GM12873 (cell line): Measurements from ENCODE around the gene FAM170B.

Experiments used
- TF ChIP-seq, protein P1 (sequence below): IDR thresholded peaks from 2 replicates; pipeline ENCODE4 v1.5.1; 2012; ENCODE audit warnings: low read depth, mild to moderate bottlenecking, moderate library complexity, low read length, control low read depth; ENCODE audit not compliant: insufficient read depth; ENCODE audit errors: missing control alignments

The FAM170B gene

DNA sequence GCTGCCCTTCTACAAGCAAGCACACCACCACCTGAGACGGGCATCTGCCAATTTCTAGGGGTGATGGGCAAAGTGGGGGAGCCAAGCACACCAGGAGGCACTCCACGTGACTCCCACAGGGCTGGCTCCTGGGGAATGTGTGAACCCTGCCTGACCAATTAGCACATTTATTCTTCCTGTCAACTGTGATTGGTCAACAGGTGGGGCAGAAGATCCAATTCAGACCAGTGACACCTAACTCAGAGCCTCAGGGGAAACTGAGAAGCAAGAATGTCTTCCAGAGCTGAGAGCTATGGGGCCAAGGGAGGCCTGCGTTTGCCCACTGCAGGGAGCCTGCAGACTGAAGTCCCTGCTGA is 38.9 kb upstream of the FAM170B start:
- TF ChIP-seq, protein P1, sequence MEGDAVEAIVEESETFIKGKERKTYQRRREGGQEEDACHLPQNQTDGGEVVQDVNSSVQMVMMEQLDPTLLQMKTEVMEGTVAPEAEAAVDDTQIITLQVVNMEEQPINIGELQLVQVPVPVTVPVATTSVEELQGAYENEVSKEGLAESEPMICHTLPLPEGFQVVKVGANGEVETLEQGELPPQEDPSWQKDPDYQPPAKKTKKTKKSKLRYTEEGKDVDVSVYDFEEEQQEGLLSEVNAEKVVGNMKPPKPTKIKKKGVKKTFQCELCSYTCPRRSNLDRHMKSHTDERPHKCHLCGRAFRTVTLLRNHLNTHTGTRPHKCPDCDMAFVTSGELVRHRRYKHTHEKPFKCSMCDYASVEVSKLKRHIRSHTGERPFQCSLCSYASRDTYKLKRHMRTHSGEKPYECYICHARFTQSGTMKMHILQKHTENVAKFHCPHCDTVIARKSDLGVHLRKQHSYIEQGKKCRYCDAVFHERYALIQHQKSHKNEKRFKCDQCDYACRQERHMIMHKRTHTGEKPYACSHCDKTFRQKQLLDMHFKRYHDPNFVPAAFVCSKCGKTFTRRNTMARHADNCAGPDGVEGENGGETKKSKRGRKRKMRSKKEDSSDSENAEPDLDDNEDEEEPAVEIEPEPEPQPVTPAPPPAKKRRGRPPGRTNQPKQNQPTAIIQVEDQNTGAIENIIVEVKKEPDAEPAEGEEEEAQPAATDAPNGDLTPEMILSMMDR = no peak

DNA sequence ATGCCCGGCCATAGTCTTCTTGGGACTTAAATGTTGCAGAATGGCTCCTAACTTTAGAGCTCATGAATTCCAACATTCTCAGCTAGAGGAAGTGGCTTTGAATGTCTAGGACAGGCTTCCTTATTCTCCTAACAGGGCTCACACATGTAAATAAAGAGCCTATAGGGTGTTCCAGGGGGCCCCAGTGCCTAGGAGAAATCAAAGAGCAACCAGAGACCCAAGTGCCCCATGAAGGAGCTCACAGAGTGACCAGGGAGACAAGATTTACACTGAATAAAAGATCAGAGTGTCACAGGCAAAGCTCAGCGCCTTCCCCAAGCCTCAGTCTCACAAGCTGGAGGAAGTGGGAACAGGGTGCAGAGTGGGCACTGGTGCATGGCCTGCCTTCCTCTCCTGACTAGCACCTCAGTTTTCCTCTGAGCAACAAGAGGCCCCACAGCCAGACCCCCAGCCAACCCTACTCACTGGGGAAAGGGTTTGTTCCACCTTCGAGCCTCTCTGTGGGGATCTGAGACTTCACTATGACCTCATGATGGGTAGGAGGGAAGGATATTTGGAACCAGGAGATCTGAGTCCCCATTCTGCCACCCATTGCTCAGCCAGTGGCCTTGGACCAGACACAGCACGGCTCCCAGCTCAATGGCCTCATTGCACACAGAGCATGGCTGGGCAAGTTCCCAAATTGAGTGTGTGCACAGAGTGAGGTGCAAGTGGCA is 38.4 kb upstream of the FAM170B start:
- TF ChIP-seq, protein P1 = no peak

DNA sequence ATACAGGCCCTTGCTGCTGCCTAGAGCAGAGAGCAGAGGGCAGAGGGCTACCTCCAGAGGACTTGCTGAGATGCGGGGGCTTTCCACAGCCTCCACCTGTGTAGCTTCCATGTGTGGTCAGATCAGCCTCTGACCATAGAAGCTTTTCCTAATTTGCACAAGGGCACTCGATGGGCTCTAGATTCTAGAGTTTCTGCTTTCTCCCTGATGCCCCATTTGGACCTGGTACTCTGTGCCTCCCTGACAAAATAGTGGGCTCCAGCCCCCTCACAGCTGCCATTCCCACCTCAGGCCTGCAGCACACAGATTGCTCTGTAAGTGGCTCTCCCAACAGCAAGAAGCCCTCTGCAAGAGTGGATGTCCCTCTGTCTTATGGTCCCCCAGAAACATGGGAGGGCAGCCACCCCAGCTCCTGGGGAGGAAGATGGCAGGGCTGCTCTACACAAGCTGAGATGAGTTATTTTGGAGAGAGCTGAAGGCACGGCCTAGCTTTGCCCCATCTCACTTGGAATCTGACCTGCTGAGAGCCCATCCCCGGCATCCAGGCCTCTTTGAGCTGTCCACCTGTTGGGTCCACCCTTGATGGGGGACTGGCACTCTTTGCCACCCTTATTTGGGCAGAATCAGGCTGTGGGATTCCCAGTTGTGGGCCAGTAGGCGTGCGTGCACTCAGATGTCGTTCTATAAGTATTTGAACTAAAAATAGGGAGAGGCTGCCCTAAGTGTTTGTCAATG is 37.7 kb upstream of the FAM170B start:
- TF ChIP-seq, protein P1 = no peak

DNA sequence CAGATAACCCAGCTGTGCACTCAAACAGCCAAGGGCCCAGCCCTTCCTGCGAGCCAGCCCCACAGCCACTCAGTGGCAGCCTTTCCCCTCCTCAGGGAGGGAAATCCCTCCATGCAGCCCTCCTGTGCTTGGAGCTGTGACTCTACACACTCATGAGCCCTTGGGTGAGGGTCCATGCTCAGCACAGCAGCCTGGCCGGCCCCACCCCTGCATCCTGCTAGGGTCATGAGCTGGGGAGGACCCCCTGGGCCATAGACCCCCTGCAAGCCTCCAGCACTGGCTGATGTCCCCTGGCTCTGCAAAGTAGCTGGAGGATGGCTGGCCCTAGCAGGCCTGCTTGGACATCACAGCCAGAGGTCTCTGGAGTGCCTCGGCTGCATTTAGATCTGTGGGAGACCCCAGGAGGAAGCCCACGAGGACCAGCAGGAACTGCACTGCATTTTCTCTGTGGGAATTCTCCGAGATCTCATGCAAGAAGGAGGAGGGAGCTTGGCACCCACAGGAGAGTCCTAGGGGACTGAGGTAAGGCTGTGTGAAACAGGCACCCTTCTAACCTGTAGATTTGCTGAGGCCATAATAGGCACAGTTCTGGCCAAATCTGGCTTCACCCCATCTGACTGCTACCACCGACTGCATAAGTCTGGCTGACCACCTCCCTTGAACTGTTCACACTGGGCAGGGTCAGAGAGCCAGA is 37.0 kb upstream of the FAM170B start:
- TF ChIP-seq, protein P1 = no peak

DNA sequence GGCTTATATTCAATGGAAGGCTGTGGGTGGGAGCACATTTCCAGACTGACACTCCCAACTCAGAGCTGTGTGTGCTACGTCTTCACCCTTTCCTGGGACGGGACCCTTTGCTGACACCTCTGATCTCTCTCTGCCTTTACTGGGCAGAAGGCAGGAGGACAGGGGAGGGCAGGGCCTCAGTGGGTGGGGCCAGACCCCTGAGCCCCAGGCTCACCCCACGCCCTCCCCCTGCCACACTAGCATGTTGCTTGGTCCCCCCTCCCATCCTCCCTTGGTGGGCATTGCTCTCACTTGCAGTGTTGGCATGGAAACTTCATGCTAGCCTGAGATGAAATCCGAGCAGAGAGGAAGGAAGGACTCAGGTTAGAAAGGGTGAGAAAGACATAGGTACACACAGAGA is 36.0 kb upstream of the FAM170B start:
- TF ChIP-seq, protein P1 = no peak

DNA sequence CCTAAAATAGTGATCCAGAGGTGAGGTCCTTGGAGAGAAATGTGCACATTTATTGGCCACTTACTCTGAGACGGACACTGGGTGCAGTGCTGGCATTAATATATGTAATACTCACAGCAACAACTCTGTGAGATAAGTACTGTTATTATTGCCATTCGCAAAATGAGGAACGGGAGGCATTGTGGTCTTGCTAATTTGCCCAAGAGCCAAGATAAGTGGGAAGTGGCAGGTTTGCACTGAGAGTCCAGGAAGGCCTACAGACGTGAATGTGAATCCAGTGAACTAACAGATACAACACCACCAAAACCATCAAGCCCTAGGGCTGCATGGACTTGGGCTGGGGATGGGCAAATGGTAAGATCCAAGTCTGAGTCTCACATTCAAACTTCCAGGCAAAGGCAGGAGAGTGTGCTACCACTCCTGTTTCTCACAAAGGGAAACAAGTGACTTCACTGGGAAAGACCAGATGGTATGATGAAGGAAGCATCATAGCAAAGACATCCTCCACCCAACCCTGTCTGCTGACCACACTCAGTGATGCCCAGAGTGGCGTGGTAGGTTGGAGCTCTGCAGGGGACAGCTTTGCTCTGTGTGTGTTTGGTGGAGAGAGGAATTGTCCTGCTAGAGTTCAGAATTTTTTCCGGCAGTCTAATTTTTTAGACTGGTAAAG is 35.1 kb upstream of the FAM170B start:
- TF ChIP-seq, protein P1 = no peak

DNA sequence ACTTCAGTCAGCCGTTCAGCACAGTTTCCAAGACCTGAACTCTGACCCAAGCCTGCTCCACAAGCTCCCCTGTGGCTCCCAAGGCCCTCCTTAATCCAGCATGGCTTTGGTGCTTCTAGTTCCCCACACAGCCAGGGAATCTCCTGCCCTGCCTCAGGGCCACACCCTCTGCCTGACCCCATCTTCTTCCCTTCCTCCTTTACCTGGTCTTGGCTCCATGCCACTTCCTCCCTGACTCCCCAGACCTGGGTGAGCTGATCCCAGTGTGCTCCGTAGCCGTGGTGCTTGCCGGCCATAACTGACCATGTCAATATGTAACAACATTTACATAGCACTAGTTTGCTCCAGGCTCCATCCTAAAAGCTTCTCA is 34.3 kb upstream of the FAM170B start:
- TF ChIP-seq, protein P1 = no peak
